Measurements from ENCODE around the gene RPL12.
"Not testable (repeated sequence)": the region's sequence is repeated elsewhere in the genome, so short reads cannot be mapped to it uniquely, and the experiment has no call there.

The RPL12 gene

GRCh38 chr9:127466407-127466917, 15.3 kb upstream of the RPL12 start:
- DNase-seq: not testable (repeated sequence)

GRCh38 chr9:127463911-127464310, 12.7 kb upstream of the RPL12 start:
- no peak for DNase-seq

DNA sequence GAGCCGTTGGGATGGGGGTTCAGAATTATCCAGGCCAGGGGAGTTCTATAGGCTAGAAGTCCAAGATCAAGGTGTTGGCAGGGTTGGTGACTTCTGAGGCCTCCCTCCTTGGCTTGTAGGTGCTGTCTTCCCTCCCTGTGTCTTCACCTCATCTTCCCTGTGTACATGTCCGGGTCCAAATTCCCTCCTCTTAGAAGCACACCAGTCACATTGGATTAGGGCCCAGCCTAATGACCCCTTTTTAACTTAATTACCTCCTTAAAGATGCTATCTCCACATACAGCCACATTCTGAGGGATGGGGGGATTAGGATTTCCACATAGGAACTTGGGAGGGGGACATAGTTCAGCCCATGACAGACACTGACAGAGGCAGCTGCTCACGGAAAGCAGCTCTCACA, 12.2 kb upstream of the RPL12 start:
- no peak for DNase-seq

DNA sequence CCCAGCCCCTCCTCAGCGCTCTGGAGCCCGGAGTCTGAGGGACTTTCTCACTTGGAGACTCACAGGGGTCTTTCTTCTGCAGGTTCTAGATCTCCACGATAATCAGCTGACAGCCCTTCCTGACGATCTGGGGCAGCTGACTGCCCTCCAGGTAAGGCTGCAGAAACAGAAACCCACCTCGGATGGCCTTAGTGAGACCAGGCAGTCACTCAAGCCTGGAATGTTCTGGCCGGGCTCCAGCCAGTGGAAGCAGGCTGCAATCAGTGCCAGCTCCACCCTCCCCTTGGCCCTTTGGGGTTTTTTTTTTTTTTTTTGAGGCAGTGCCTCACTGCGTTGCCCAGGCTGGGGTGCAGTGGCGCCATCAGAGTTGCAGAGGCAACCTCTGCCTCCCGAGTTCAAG, 7.7 kb upstream of the RPL12 start:
- no peak for DNase-seq

- no peak for DNase-seq
Observed at GRCh38 chr9:127457191-127457878, 6.1 kb upstream of the RPL12 start.

GRCh38 chr9:127455324-127455992, 4.3 kb upstream of the RPL12 start:
- DNase-seq: no peak

GRCh38 chr9:127452691-127453090, 1.5 kb upstream of the RPL12 start:
- DNase-seq: no peak

- DNase-seq: peak; percentile 54
Observed at GRCh38 chr9:127451858-127452656, 851 bp upstream of the RPL12 start.

DNA sequence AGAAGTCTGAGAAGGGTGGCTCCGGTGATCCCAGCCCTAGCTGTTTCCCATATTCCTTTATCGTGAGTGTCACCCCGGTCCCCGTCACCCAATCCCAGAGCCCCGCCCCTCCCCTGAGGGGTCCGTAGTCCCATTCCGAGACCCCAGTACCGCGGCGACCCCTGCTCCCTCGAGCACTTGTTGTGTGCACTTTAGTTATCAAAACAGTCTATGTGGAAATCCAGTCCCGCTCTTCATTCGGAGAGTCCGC, 327 bp upstream of the RPL12 start:
- no peak for DNase-seq

DNA sequence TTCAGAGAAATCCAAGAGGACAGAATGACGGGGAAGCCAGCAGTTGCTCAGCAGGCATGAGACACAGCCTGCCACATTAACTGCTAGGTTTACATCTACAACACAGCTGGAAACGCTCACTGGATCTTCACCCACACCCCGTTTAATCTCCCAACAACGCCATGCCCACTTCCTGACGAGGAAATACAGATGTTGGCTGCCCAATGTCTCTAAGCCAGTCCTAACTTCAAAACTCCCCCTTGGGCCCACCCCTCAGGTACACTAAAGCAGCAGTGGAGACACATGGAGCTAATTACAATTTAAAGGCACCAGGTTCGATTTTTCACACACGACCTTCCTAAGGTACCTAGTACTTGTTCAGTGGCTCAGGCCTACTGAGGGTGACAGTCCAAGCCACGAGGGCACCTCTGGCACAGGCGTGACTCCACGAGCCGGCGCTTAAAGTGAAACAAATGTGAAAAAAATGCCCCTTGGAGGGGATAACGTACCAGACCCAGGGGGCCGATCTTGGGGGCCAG, 904 bp downstream of the RPL12 start:
- DNase-seq: no peak

- no peak for DNase-seq
Observed at GRCh38 chr9:127449332-127449966, 1.8 kb downstream of the RPL12 start.

- no peak for DNase-seq
Observed at GRCh38 chr9:127448112-127448805, 2.9 kb downstream of the RPL12 start.

GRCh38 chr9:127447416-127448111, 3.6 kb downstream of the RPL12 start:
- DNase-seq: no peak

DNA sequence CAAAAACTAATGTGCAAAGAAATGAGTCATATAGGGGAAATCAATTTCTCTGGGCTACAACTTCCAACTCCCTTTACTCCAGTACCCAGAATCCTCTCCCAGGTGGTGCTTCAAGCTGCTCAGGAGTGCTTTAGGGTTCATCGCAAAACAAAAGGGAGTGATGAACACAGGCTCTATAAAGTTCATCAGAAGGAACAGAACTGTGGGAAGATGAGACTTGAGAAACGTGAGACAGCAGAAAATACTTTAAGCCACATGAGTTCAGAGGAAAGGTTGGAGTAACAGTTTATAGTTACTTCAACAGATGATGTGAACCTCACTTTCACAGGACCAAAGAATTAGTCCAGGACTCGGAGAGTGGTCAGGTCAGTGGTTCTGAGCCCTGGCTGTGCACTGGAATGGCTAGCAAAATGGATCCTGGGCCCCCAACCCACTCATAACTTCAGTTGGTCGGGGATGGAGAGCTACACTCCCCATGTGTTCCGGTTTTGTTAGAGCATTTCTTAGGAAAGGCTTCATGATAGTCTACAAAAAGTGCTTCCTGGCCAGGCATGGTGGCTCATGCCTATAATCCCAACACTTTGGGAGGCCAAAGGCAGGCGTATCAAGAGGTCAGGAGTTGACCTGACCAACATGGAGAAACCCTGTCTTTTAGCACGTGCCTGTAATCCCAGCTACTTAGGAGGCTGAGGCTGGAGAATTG, 4.3 kb downstream of the RPL12 start:
- DNase-seq: no peak

- DNase-seq: no peak
Observed at GRCh38 chr9:127445851-127446712, 5.1 kb downstream of the RPL12 start.

GRCh38 chr9:127444921-127445850, 6.0 kb downstream of the RPL12 start:
- DNase-seq: no peak

DNA sequence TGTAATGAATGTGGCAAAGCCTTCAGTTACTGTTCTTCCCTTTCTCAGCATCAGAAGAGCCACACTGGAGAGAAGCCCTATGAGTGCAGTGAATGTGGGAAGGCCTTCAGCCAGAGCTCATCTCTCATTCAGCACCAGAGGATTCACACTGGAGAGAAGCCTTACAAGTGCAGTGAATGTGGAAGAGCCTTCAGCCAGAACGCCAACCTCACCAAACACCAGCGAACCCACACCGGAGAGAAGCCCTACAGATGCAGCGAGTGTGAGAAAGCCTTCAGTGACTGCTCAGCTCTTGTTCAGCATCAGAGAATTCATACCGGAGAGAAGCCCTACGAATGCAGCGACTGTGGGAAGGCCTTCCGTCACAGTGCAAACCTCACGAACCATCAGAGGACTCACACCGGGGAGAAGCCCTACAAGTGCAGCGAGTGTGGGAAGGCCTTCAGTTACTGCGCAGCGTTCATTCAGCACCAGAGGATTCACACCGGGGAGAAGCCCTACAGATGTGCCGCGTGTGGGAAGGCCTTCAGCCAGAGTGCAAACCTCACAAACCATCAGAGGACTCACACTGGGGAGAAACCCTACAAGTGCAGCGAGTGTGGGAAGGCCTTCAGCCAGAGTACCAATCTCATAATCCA, 6.8 kb downstream of the RPL12 start:
- no peak for DNase-seq

GRCh38 chr9:127438394-127438793, 12.8 kb downstream of the RPL12 start:
- no peak for DNase-seq
